ENCODE data around the gene PLA2G4F. TPM values are rescaled to one million over a fixed set of nuclear protein-coding genes. Genes with fewer than 3 reads are reported as not detected.

PLA2G4F gene
- total and polyA plus RNA-seq, 4 donors, result 1.5 TPM; not detected in 3

DNA sequence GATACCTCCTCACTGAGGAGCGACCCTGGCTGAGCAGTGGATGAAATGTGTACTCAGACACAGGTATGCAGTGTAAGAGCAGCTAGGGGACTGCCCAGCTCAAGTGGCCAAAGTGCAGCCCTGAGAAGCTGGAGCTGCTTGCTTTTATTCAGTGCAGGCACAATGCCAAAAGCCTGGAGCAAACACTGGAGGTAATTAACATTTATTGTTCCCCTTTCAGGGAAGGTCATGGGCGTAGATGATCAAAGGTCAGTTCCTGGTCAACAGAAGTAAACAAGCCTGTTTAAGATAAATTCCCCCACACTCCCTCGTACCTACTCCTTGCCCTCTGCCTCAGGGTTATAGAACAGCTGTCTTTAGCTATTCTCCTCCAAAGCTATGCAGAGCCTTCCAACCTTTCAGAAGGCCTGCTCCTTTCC lies 17.5 kb downstream of the PLA2G4F start:
- ATAC-seq (ENCODE audit: low FRiP score) (no peak), DNase-seq (peak in 1 of 2 donors; percentile 34)
- no peaks in the 10 kb centered on the region for H3K9me3 ChIP-seq (ENCODE audit: control insufficient read depth, low read length)
- no peak overlapping the region for H3K27ac ChIP-seq (ENCODE audit: low read depth in 1 of 2, low read length in 2 of 2)
- H3K4me1 ChIP-seq (ENCODE audit: control insufficient read depth in 1 of 2, insufficient read depth in 2 of 2, low read length in 2 of 2), result no peaks in the 10 kb centered on the region
- no peaks in the 10 kb centered on the region for H3K27me3 ChIP-seq (ENCODE audit: control insufficient read depth in 1 of 2, insufficient read depth in 2 of 2, low read length in 1 of 2)
- intact Hi-C loops (cut with DNase I), result loop anchor here (5.0 to 10.0 kb wide), 2 partner anchors 72 to 154 kb away; no protein-coding TSS in a partner anchor
- 80 to 81% methylated on average over 3 of the region's 3 CpGs for WGBS, 2 donors
- H3K36me3 ChIP-seq (ENCODE audit: control insufficient read depth in 1 of 2, insufficient read depth in 2 of 2, low read length in 1 of 2), result no peaks in the 10 kb centered on the region
- H3K4me3 ChIP-seq (ENCODE audit: low read length in 2 of 2), result no peak overlapping the region

DNA sequence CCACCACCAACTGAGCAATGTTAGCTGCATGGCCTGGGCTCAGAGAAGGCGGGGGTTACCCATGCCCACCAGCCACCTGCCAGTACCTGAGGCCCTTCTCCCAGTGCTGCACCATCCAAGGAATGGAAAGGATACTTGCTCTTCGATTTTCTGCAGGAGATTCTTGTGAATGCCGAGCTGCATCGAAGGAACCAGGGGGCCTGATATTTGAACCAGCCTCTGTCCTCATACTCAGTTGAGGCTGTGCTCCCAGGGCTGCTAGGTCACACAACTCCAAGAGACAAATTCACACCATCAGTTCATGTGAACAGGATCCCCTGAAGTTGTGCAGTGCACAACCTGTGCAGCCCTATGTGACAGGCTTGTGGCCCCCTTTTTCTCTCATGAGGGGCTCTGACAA lies 18.0 kb downstream of the PLA2G4F start:
- no peaks in the 10 kb centered on the region for H3K9me3 ChIP-seq (ENCODE audit: control insufficient read depth, low read length)

DNA sequence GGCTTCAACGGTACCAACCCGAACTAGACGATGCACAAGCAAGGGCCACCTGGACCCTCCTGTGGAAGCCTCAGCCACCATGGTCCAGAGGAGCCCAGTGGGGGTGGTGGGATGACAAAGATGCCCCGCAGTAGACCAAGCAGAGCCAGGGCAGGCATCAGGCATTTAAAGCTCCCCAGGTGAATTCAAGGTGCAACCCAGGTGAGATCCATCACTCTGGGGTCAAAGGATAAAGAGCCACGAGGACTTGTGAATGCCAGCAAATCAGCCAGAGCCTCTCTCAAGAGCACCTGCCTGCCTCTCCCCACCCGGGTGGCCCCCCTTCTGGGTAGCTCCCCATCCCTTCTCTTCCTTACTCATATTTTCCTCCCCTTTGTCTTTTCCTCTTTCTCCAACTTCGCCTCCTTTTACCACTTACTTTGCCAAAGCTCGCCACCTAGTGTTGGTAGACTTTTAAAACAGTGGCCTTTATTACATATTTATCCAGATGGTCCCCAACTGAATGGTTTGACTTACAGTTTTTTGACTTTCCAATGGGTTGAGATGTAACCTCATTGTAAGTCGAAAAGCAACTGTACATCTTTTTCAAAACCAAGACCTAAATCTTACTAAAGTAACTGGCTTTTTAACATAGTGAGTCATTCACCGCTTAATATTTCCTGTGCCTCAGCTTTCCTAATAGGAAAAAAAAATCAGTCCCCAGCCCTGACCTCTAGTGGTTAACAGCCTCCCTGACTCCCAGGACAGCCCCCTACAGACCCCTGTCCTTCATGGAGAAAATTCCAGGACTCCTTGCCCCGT lies 18.8 kb downstream of the PLA2G4F start:
- no peak for ATAC-seq (ENCODE audit: low FRiP score)
- WGBS, 2 donors, result 42 to 48% methylated on average over 11 of the region's 11 CpGs
- no peaks in the 10 kb centered on the region for H3K27me3 ChIP-seq (ENCODE audit: control insufficient read depth in 1 of 2, insufficient read depth in 2 of 2, low read length in 1 of 2)
- peak; percentile 25 to 39 for DNase-seq
- no peak overlapping the region for H3K4me3 ChIP-seq (ENCODE audit: low read length in 2 of 2)
- H3K4me1 ChIP-seq (ENCODE audit: control insufficient read depth in 1 of 2, insufficient read depth in 2 of 2, low read length in 2 of 2), result no peaks in the 10 kb centered on the region
- intact Hi-C loops (cut with DNase I), result loop anchor here (1.0 to 10.0 kb wide), 3 partner anchors 70 to 153 kb away; no protein-coding TSS in a partner anchor
- no peak overlapping the region for H3K27ac ChIP-seq (ENCODE audit: low read depth in 1 of 2, low read length in 2 of 2)
- no peaks in the 10 kb centered on the region for H3K9me3 ChIP-seq (ENCODE audit: control insufficient read depth, low read length)
- H3K36me3 ChIP-seq (ENCODE audit: control insufficient read depth in 1 of 2, insufficient read depth in 2 of 2, low read length in 1 of 2), result no peaks in the 10 kb centered on the region

More for the DNA sequence above, 18.0 kb downstream of the PLA2G4F start:
- H3K4me1 ChIP-seq (ENCODE audit: control insufficient read depth in 1 of 2, insufficient read depth in 2 of 2, low read length in 2 of 2), result no peaks in the 10 kb centered on the region
- no peak overlapping the region for H3K27ac ChIP-seq (ENCODE audit: low read depth in 1 of 2, low read length in 2 of 2)
- ATAC-seq (ENCODE audit: low FRiP score) (no peak), DNase-seq (peak in 1 of 2 donors; percentile 20)
- no peak overlapping the region for H3K4me3 ChIP-seq (ENCODE audit: low read length in 2 of 2)
- no peaks in the 10 kb centered on the region for H3K27me3 ChIP-seq (ENCODE audit: control insufficient read depth in 1 of 2, insufficient read depth in 2 of 2, low read length in 1 of 2)
- WGBS, 2 donors, result 87 to 93% methylated on average over 4 of the region's 4 CpGs
- no peaks in the 10 kb centered on the region for H3K36me3 ChIP-seq (ENCODE audit: control insufficient read depth in 1 of 2, insufficient read depth in 2 of 2, low read length in 1 of 2)
- intact Hi-C loops (cut with DNase I), result loop anchor here (5.0 to 10.0 kb wide), 2 partner anchors 71 to 154 kb away; no protein-coding TSS in a partner anchor

DNA sequence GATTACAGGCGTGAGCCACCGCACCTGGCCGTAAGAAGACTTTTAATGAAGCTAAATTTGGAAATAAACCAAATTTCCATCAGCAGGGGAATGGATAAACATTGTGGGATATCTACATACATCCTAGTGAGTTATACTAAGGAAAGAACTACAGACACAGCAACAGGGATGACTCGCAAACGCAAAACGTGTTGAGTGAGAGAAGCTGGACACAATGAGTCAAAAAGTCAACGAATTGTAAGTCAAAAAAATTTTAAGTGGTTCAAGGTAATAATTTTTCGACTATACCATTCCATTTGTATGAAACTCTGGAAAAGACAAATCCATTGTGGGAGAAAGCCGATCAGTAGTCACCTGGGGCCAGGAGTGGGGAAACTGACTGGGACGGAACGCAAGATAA lies 19.9 kb downstream of the PLA2G4F start:
- H3K27me3 ChIP-seq (ENCODE audit: control insufficient read depth in 1 of 2, insufficient read depth in 2 of 2, low read length in 1 of 2), result no peaks in the 10 kb centered on the region

DNA sequence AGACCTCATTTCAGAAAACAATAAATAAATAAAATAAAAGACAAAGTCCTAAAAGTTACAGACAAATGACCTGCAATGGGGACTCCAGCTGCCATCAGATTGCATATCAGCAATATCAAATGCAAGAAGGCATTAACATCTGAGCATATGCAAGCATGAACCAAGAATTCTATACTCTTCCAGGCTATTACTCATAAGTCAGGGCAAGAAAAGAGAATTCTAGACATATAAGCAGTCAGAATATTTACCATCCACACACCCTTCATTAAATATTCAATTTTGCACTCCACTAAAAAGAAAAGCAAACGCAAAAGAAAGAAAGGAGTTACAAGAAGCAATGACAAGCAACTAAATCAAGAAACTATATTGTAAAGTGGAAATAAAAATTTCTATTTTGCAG lies 21.1 kb downstream of the PLA2G4F start:
- Histone ChIP-seq H3K4me1 (ENCODE audit: control insufficient read depth in 1 of 2, insufficient read depth in 2 of 2, low read length in 2 of 2) (no peaks in the 10 kb centered on the region), H3K4me3 (ENCODE audit: low read length in 2 of 2) (no peak overlapping the region), H3K9me3 (ENCODE audit: control insufficient read depth, low read length) (no peaks in the 10 kb centered on the region), H3K27ac (ENCODE audit: low read depth in 1 of 2, low read length in 2 of 2) (no peak overlapping the region), H3K27me3 (ENCODE audit: control insufficient read depth in 1 of 2, insufficient read depth in 2 of 2, low read length in 1 of 2) (no peaks in the 10 kb centered on the region), H3K36me3 (ENCODE audit: control insufficient read depth in 1 of 2, insufficient read depth in 2 of 2, low read length in 1 of 2) (no peaks in the 10 kb centered on the region)
- intact Hi-C loops (cut with DNase I), result loop anchor here (5.0 to 10.0 kb wide), 2 partner anchors 68 to 151 kb away; no protein-coding TSS in a partner anchor
- WGBS, 2 donors, result 85 to 94% methylated on average over 1 of the region's 1 CpG
- no peak for ATAC-seq (ENCODE audit: low FRiP score)
- DNase-seq, result no peak

More for the DNA sequence above, 19.9 kb downstream of the PLA2G4F start:
- ATAC-seq (ENCODE audit: low FRiP score) (no peak), DNase-seq (no peak)
- intact Hi-C loops (cut with DNase I), result loop anchor here (5.0 to 10.0 kb wide), 2 partner anchors 69 to 152 kb away; no protein-coding TSS in a partner anchor
- no peak overlapping the region for H3K4me3 ChIP-seq (ENCODE audit: low read length in 2 of 2)
- no peak overlapping the region for H3K27ac ChIP-seq (ENCODE audit: low read depth in 1 of 2, low read length in 2 of 2)
- H3K4me1 ChIP-seq (ENCODE audit: control insufficient read depth in 1 of 2, insufficient read depth in 2 of 2, low read length in 2 of 2), result no peaks in the 10 kb centered on the region
- no peaks in the 10 kb centered on the region for H3K9me3 ChIP-seq (ENCODE audit: control insufficient read depth, low read length)
- no peaks in the 10 kb centered on the region for H3K36me3 ChIP-seq (ENCODE audit: control insufficient read depth in 1 of 2, insufficient read depth in 2 of 2, low read length in 1 of 2)
- 84 to 86% methylated on average over 11 of the region's 11 CpGs for WGBS, 2 donors

DNA sequence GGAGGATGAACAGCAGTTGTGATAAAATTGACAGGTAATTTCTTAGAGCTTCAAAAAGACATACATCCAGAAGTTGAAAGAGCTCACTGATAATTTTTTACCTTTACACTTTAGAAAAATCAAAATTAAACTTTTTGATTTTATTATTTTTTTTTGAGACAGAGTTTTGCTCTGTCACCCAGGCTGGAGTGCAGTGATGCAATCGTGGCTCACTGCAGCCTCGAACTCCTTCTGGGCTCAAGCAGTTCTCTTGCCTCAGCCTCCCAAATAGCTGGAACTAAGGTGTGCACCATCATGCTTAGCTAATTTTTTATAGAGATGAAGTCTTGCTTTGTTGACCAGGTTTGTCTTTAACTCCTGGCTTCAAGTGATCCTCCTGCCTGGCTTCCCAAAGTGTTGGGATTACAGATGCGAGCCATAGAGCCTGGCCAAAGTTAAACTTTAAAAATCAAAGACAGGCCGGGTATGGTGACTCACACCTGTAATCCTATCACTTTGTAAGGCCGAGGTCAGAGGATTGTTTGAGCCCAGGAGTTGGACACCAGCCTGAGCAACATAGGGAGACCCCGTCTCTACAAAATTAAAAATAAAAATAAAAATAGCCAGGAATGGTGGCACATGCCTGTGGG lies 21.7 kb downstream of the PLA2G4F start:
- no peaks in the 10 kb centered on the region for H3K36me3 ChIP-seq (ENCODE audit: control insufficient read depth in 1 of 2, insufficient read depth in 2 of 2, low read length in 1 of 2)
- 81 to 85% methylated on average over 6 of the region's 6 CpGs for WGBS, 2 donors
- ATAC-seq (ENCODE audit: low FRiP score) (no peak), DNase-seq (no peak)
- no peaks in the 10 kb centered on the region for H3K9me3 ChIP-seq (ENCODE audit: control insufficient read depth, low read length)
- H3K27me3 ChIP-seq (ENCODE audit: control insufficient read depth in 1 of 2, insufficient read depth in 2 of 2, low read length in 1 of 2), result no peaks in the 10 kb centered on the region
- intact Hi-C loops (cut with DNase I), result loop anchor here (5.0 to 10.0 kb wide), 2 partner anchors 67 to 150 kb away; no protein-coding TSS in a partner anchor
- H3K27ac ChIP-seq (ENCODE audit: low read depth in 1 of 2, low read length in 2 of 2), result no peak overlapping the region
- H3K4me3 ChIP-seq (ENCODE audit: low read length in 2 of 2), result no peak overlapping the region
- no peaks in the 10 kb centered on the region for H3K4me1 ChIP-seq (ENCODE audit: control insufficient read depth in 1 of 2, insufficient read depth in 2 of 2, low read length in 2 of 2)

DNA sequence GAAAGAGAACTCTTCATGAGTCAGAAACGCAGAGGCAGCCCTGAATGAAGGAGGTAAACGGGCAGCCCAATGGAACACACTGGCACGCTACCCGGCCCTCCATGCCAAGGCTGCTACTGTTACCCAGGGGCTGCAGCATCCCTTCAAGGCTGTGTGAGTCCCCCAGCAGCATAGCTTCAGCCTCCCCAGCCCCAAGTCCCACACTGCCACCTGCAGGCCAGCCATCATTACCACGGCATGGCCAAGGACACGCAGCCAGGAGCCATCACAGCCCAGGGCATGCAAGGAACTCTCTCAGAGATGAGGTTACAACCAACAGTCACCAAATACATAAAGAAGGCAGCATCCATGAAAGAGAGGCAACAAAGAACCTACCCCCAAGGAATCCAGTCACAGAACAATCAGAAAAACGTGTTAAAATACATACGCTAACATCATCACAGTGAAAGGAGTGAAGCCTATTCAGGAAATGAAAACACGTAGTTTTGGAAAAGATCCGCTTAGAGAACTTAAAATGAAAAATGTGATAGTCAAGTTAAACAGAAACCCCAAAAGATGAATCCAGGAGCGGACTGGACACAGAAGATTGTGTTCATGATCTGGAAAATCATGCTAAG lies 22.4 kb downstream of the PLA2G4F start:
- Histone ChIP-seq H3K4me1 (ENCODE audit: control insufficient read depth in 1 of 2, insufficient read depth in 2 of 2, low read length in 2 of 2) (no peaks in the 10 kb centered on the region), H3K4me3 (ENCODE audit: low read length in 2 of 2) (no peak overlapping the region), H3K36me3 (ENCODE audit: control insufficient read depth in 1 of 2, insufficient read depth in 2 of 2, low read length in 1 of 2) (no peaks in the 10 kb centered on the region), H3K27me3 (ENCODE audit: control insufficient read depth in 1 of 2, insufficient read depth in 2 of 2, low read length in 1 of 2) (no peaks in the 10 kb centered on the region), H3K27ac (ENCODE audit: low read depth in 1 of 2, low read length in 2 of 2) (no peak overlapping the region), H3K9me3 (ENCODE audit: control insufficient read depth, low read length) (no peaks in the 10 kb centered on the region)
- no peak for ATAC-seq (ENCODE audit: low FRiP score)
- peak in 1 of 2 donors; percentile 67 for DNase-seq
- 67 to 70% methylated on average over 11 of the region's 11 CpGs for WGBS, 2 donors
- intact Hi-C loops (cut with DNase I), result loop anchor here in 1 of 2 donors (10.0 kb wide), 1 partner anchor 149 kb away; no protein-coding TSS in a partner anchor

DNA sequence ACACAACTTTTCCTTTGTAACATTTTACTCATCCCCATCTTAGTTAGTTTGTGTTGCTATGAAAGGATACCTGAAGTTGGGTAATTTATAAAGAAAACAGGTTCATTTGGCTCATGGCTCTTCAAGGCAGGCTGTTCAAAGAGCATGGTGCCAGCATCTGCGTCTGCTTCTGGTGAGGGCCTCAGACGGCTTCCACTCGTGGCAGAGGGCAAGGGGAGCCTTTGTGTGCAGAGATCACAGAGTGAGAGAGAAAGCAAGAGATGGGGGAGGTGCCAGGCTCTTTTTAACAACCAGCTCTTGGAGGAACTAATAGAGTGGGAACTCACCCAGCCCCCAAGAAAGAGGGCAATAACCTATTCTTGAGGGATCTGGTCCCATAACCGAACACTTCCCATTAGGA lies 23.1 kb downstream of the PLA2G4F start:
- Histone ChIP-seq H3K27me3 (ENCODE audit: control insufficient read depth in 1 of 2, insufficient read depth in 2 of 2, low read length in 1 of 2) (no peaks in the 10 kb centered on the region), H3K36me3 (ENCODE audit: control insufficient read depth in 1 of 2, insufficient read depth in 2 of 2, low read length in 1 of 2) (no peaks in the 10 kb centered on the region), H3K4me3 (ENCODE audit: low read length in 2 of 2) (no peak overlapping the region), H3K9me3 (ENCODE audit: control insufficient read depth, low read length) (no peaks in the 10 kb centered on the region), H3K4me1 (ENCODE audit: control insufficient read depth in 1 of 2, insufficient read depth in 2 of 2, low read length in 2 of 2) (no peaks in the 10 kb centered on the region), H3K27ac (ENCODE audit: low read depth in 1 of 2, low read length in 2 of 2) (no peak overlapping the region)
- ATAC-seq (ENCODE audit: low FRiP score), result no peak
- WGBS, 2 donors, result 87 to 90% methylated on average over 4 of the region's 4 CpGs
- intact Hi-C loops (cut with DNase I), result loop anchor here in 1 of 2 donors (10.0 kb wide), 1 partner anchor 149 kb away; no protein-coding TSS in a partner anchor
- no peak for DNase-seq

Measured in aorta (tissue), 5 donors.